Measurements from ENCODE around the gene LHFPL3. TPM values are rescaled to one million over a fixed set of nuclear protein-coding genes. Genes with fewer than 3 reads are reported as not detected.

The LHFPL3 gene
- polyA plus RNA-seq, 1 experiment: not detected

- Histone ChIP-seq H3K4me3 (ENCODE audit: low read depth, low read length) (no peak overlapping the region), H3K27me3 (ENCODE audit: control insufficient read depth, insufficient read depth, low read length) (no peaks in the 10 kb centered on the region), H3K36me3 (ENCODE audit: control insufficient read depth, insufficient read depth, low read length) (no peaks in the 10 kb centered on the region)
- POLR2A ChIA-PET: no interaction called here
- no peak for DNase-seq (ENCODE audit: low read depth)
- TF ChIP-seq CTCF (IDR thresholded peaks at IDR 0.05; ENCODE audit: insufficient read depth, low read depth, low read length): no peak
- CTCF ChIA-PET: no interaction called here
Measured at GRCh38 chr7:104534149-104534548, 205.7 kb downstream of the LHFPL3 start.

- H3K36me3 ChIP-seq (ENCODE audit: control insufficient read depth, insufficient read depth, low read length): no peaks in the 10 kb centered on the region
- CTCF ChIA-PET: no interaction called here
- POLR2A ChIA-PET: no interaction called here
- H3K4me3 ChIP-seq (ENCODE audit: low read depth, low read length): no peak overlapping the region
- no peak for DNase-seq (ENCODE audit: low read depth)
- no peaks in the 10 kb centered on the region for H3K27me3 ChIP-seq (ENCODE audit: control insufficient read depth, insufficient read depth, low read length)
- TF ChIP-seq CTCF (IDR thresholded peaks at IDR 0.05; ENCODE audit: insufficient read depth, low read depth, low read length): no peak
Measured at GRCh38 chr7:104535841-104536240, 207.4 kb downstream of the LHFPL3 start.

GRCh38 chr7:104536956-104537355 is 208.6 kb downstream of the LHFPL3 start:
- Histone ChIP-seq H3K27me3 (ENCODE audit: control insufficient read depth, insufficient read depth, low read length) (no peaks in the 10 kb centered on the region), H3K36me3 (ENCODE audit: control insufficient read depth, insufficient read depth, low read length) (no peaks in the 10 kb centered on the region), H3K4me3 (ENCODE audit: low read depth, low read length) (no peak overlapping the region)
- no peak for DNase-seq (ENCODE audit: low read depth)
- ChIA-PET POLR2A (no interaction called here), CTCF (no interaction called here)
- TF ChIP-seq CTCF (IDR thresholded peaks at IDR 0.05; ENCODE audit: insufficient read depth, low read depth, low read length): no peak

GRCh38 chr7:104538152-104538551 is 209.7 kb downstream of the LHFPL3 start:
- POLR2A ChIA-PET: no interaction called here
- no peak for TF ChIP-seq CTCF (IDR thresholded peaks at IDR 0.05; ENCODE audit: insufficient read depth, low read depth, low read length)
- H3K27me3 ChIP-seq (ENCODE audit: control insufficient read depth, insufficient read depth, low read length): no peaks in the 10 kb centered on the region
- no peak for DNase-seq (ENCODE audit: low read depth)
- no peaks in the 10 kb centered on the region for H3K36me3 ChIP-seq (ENCODE audit: control insufficient read depth, insufficient read depth, low read length)
- H3K4me3 ChIP-seq (ENCODE audit: low read depth, low read length): no peak overlapping the region
- CTCF ChIA-PET: no interaction called here

- no peak for TF ChIP-seq CTCF (IDR thresholded peaks at IDR 0.05; ENCODE audit: insufficient read depth, low read depth, low read length)
- CTCF ChIA-PET: no interaction called here
- Histone ChIP-seq H3K4me3 (ENCODE audit: low read depth, low read length) (no peak overlapping the region), H3K27me3 (ENCODE audit: control insufficient read depth, insufficient read depth, low read length) (no peaks in the 10 kb centered on the region), H3K36me3 (ENCODE audit: control insufficient read depth, insufficient read depth, low read length) (no peaks in the 10 kb centered on the region)
- POLR2A ChIA-PET: no interaction called here
- no peak for DNase-seq (ENCODE audit: low read depth)
Measured at GRCh38 chr7:104541897-104542296, 213.5 kb downstream of the LHFPL3 start.
